ENCODE data around the gene DOCK2. TPM values are rescaled to one million over a fixed set of nuclear protein-coding genes. Genes with fewer than 3 reads are reported as not detected.

The DOCK2 gene
- total and polyA plus RNA-seq, 9 of the 15 experiments (the other 6 are each of a cell fraction or from before 2014, with no cell fraction given), result 4.5 to 42.6 (median 20.5) TPM

GRCh38 chr5:169757016-169757415 is 119.9 kb downstream of the DOCK2 start (continued):
- TF ChIP-seq CHD7 (IDR thresholded peaks at IDR 0.05; ENCODE audit: low read depth, low read length), result no peak
- TF ChIP-seq CREM (IDR thresholded peaks at IDR 0.05; ENCODE audit: low read depth), result no peak
- TF ChIP-seq CSDE1 (IDR thresholded peaks at IDR 0.05), result no peak

Measured in K562 (cell line).